HG02970 (cell line): ENCODE measurements around the gene AP3B2.
A peak's percentile ranks its signal among the peaks of the same experiment; 100 is the strongest.
"Not testable (repeated sequence)": the region's sequence is repeated elsewhere in the genome, so short reads cannot be mapped to it uniquely, and the experiment has no call there.

Experiments
- ATAC-seq: cut with Tn5 transposase; IDR thresholded peaks from one replicate; pipeline ENCODE4 v1.9.1; 2021; ENCODE audit warnings: mild to moderate bottlenecking, moderate library complexity, moderate number of reproducible peaks; ENCODE audit not compliant: unreplicated experiment, low FRiP score

The AP3B2 gene

GRCh38 chr15:82709421-82710207 is at the start of gene AP3B2:
Gene AP3B2 (minus strand): TSS chr15:82709875. CDS start chr15:82709706, 169 bp downstream.
- peak; percentile 90 for ATAC-seq

DNA sequence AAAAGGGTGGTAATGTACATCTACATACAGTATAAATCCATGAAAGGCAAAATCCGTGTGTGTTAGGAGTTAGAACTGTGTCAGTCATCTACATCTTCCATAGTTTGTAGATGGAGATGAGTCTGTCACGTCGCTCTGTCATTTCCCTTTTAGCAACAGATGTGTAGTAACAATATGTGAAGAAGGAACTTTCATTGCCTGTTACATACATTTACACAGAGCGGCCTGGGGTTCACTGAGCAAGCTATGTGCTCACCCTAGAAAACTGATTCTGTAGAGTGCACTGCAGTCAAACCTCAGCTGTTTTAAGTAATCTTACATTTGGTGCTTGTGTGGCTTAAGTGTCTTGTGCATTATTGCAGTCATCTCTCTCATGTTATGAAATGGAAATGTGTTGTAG is 41.6 kb upstream of the AP3B2 start:
- ATAC-seq, result no peak

- peak; percentile 30 for ATAC-seq
Measured at GRCh38 chr15:82750831-82751180, 41.1 kb upstream of the AP3B2 start.

DNA sequence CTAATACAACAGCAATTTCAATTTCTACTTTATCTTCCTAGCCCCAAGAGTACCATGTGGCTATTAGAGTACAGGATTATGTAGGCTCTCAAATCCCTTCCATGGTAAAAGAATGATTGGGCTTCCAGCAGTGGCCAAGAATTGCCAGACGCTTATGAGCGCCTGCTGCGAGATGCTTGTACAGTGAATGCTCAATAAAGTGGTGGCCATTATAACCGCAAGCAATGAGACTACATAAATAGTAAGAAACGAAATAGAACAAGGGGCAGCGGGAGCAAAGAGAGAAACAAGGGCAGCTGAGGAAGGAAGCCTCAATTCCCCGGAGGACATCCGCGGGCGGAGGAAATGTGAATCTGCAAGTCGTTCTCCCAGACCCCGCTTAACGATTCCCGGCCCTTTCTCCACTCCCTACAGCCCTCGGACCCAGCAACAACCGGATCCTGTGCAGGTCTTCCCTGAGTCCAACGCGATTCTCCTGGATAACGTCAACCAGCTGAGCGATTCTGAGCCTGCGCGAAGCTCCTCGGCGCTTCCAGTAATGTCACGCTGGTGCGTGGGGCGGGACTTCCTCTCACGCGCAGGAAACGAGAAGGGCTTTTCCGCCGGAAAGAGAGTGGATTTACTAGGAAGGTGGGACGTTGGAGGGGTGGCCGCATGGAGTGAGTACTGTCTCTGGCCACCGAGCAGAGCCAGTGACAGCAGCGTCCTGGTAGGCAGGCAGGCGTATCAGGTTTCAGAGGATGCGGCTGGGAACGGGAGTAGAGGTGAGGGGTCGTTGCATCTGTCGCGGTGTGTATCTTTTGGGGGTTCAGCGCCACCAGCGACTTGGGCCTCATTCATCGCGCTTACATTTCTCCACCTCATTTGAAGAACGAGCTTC is 40.5 kb upstream of the AP3B2 start:
- peak; percentile 81 for ATAC-seq

DNA sequence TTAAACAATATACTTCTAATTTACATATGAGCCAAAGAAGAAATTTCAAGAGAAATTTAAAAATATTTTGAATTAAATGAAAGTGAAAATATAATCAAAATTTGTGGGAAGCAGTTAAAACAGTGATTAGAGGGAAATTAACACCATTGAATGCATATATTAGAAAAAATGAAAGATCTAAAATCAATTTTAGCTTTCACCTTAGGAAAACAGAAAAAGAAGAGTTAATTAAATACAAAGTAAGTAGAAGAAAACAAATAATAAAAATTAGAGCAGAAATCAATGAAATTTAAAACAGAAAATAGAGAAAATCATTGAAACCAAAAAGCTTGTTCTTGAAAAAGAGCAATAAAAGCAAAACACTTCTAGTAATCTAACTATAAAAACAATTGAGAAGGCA is 38.6 kb upstream of the AP3B2 start:
- no peak for ATAC-seq

GRCh38 chr15:82743810-82744209 is 34.1 kb upstream of the AP3B2 start:
- no peak for ATAC-seq

DNA sequence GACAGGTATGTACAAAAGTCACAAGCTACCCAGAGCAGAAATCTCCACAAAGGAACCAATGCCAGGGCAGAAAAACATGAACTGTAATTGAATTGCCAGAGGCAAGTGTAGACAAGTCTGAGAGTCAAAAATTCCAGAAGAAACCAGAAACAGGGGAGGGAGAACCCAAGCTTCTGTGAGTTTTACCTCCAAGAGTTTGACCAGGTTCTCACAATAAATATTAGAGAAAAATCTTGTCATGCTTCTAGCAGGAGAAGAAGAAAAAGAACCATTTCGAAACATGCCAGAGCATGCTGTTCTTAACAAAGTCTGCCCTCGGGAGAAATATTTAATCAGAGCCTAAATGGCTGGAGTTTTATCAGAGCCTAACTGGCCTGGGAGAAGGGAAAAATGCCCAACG is 32.5 kb upstream of the AP3B2 start:
- no peak for ATAC-seq

DNA sequence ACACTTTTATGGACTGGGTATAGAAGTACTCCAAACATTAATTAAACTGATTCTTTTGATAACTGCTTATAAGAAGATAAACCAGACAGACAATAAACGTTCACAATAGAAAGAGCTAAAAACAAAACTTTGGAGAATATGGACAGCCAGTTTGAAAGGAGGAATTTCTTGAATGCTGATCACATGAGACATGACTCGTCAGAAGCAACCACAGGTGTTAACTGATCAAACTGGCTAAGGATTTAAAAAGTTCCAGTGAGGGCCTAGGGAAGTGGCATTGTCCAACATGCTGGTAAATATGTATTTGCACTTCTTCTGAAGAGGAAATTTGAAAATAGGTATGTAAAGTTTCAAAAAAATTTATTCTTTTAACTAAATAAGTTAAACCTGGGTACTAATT is 29.4 kb upstream of the AP3B2 start:
- ATAC-seq, result no peak

DNA sequence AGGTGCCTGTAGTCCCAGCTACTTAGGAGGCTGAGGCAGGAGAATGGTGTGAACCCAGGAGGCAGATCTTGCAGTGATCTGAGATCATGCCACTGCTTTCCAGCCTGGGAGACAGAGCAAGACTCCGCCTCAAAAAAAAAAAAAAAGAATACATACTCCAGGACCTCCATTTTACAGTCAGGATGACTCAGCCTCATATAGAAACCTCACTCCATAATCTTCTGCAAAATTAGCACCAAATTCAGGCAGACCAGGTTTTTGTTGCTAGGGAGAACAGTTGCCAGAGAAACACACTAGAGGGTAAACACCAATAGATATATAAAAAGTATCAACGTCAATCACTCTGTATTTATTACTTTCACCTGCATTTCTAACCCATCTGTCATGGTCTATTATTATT is 28.3 kb upstream of the AP3B2 start:
- ATAC-seq, result no peak

- no peak for ATAC-seq
Measured at GRCh38 chr15:82731527-82731926, 21.9 kb upstream of the AP3B2 start.

DNA sequence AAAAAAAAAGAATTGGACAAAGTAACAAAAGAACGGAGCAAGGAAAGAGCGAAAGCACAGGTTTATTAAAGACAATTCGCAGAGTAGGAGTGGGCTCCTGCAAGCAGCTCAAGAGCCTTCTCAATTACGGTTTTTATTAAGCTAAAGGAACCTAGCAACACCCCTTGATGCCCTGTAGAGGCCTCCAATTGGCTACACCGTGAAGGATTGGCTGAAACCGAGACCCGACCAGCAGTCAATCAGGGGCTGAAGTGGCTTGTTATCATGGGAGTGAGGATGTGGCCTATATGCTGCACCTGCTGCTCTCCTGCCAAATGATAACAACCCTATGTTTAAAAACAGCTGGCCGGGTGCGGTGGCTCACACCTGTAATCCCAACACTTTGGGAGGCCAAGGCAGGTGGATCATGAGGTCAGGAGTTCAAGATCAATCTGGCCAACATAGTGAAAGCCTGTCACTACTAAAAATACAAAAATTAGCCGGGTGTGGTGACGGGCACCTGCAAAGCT is 20.4 kb upstream of the AP3B2 start:
- no peak for ATAC-seq

GRCh38 chr15:82726816-82727215 is 17.1 kb upstream of the AP3B2 start:
- ATAC-seq, result no peak

GRCh38 chr15:82715003-82715402 is 5.3 kb upstream of the AP3B2 start:
- ATAC-seq, result no peak

DNA sequence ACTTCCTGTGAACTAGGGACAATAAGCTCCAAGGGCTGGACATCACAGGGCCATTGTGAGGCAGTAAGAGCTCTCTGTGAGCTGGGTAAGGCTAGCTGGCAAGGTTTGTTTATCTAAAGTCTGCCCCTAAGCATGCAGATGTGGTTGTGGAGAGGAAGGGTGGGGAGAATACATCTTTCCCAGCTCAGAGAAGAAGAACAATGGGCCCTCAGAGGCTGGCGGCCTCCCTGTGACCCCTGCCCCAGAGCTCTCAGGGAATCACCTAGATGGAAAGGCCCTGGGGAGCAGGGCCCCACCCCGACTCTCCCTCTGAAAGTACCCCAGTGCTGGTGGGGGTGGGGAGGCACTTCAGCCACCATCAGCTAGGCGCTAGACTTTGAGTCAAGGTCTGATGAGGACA is 4.3 kb upstream of the AP3B2 start:
- ATAC-seq, result no peak

DNA sequence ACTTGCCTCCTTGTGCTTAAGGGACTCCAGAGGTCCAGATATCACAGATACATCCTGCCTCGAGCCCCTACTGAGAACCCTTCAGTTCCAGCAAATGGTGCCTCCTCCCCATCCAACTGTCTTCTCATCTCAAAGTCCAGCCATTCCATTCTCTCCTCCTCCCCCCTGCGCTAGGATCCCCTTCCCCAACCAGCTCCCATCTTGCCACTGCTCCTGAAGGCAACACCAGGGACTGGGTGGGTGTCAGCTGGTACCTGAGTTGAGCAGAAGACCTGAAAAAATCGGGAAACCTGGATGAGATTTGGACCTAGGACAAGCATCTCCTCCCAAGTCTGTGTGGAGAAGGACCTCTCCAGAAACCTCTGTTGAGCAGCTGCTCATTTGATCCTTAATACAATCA is 2.4 kb upstream of the AP3B2 start:
- no peak for ATAC-seq

DNA sequence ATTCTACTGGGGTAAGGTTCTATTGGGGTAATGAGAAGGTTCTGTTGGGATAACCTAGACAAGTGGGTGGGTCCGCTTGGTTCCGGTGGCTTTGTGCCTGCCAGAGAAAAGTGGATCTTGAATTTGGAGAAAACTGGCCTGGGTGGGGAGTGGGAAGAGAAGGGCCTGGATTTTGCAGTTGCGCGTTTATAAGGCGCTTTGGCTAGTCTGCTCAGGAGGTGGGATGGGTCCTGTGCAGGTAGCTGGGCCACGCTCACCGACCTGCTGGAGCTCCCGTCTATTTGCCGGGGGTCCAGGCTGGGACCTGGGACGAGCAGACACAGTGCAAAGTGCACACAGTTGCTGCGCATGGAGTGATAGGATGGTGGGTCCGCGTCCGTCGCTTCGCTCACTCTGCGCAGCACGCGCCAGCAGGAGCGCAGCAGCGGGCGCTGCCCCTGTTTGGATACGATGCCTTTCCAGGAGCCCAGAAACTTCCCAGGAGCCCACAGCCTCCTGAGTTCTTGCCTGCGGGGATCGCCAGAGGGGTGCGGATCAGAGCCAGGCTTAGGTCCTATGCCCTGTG is 1.3 kb upstream of the AP3B2 start:
- ATAC-seq, result no peak

- ATAC-seq, result no peak
Measured at GRCh38 chr15:82710208-82710555, 507 bp upstream of the AP3B2 start.

DNA sequence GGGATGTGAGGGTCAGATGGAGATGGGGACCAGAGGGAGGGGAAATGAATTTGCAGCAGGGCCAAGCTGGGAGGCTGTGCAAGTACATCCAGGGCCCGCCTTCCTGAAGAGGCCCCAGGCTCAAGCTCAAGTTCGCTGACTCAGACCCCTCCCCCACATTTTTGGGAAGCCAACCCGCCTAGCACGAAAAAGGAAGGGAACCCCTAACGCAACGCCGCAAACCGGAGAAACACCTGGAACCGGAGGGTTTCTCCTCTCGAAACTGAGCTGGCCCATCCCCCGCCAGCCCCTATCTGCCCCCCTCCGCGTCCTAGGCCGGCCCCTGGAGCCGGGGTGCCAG is 624 bp downstream of the AP3B2 start:
- ATAC-seq, result no peak

DNA sequence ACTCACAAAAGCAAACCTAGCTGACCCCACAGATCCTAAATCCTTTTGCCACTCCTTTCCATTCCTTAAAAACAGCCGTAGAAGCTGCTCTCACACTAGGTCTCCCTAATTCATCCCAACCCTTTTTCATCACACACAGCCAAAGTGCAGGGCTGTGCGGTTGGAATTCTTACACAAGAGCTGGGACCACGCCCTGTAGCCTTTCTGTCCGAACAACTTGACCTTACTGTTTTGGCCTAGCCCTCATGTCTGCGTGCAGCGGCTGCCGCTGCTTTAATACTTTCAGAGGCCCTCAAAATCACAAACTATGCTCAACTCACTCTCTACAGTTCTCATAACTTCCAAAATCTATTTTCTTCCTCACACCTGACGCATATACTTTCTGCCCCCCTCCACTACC is 3.8 kb downstream of the AP3B2 start:
- not testable (repeated sequence) for ATAC-seq

- no peak for ATAC-seq
Measured at GRCh38 chr15:82699726-82700125, 9.9 kb downstream of the AP3B2 start.

GRCh38 chr15:82698711-82699345 is 10.8 kb downstream of the AP3B2 start:
- ATAC-seq, result no peak
